Suppressor macrophage treated with lipopolysaccharide for 4 hours (primary cell): ENCODE data around the gene GPR55.
A peak's percentile ranks its signal among the peaks of the same experiment; 100 is the strongest.

Experiments
- DNase-seq: peaks from one replicate; pipeline ENCODE4 v3.0.0-alpha.2; 2020

GPR55 gene

DNA sequence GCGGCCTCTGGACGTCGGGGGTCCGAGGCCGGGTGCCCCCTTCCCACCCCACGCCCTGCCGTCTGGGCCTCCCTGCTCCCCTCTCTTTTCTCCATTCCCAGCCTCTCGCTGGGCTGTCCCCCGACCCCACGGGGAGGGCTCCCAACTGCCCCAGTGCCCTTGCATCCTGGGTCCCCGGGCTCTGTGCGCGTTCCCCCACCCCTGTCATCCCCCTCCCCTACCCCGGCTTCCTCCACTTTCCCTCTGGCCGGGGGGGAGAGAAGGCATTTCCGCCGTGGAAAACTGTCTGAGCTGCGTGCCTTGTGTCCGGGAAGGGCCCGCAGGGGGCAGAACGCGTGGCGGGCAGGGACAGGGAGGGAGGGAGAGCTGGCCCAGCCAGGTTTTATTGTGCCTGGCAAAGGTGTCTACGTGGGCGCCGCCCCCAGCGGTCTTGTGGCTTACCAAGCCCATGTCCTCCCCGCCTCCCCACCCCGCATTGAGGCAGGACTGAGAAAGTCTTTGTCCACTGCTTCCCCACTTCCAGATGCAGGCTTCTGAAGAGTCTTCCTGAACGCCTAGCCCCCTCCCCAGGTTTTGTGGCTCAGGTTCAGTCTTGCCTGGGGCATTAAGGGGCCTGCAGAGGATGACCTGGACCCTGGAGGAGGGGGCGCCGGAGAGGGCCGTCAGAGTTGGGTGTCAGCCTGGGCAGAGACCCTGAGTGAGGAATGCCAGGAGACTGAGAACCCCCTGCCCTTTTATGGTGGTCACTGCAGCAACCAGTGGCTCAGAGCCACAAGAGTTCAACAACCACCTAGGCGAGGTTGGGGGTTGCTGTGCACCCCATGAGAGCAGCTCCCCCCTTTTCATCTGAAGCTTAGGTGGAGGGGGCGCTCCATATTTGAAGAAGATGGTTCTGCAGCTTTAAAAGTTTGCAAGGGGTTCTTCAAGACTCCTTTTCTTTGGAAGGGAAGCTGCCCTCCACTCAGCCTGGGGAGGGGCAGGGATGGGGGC lies 59.0 kb downstream of the GPR55 start:
- no peak for DNase-seq

GRCh38 chr2:230865307-230865765 lies 59.7 kb downstream of the GPR55 start:
- no peak for DNase-seq

DNA sequence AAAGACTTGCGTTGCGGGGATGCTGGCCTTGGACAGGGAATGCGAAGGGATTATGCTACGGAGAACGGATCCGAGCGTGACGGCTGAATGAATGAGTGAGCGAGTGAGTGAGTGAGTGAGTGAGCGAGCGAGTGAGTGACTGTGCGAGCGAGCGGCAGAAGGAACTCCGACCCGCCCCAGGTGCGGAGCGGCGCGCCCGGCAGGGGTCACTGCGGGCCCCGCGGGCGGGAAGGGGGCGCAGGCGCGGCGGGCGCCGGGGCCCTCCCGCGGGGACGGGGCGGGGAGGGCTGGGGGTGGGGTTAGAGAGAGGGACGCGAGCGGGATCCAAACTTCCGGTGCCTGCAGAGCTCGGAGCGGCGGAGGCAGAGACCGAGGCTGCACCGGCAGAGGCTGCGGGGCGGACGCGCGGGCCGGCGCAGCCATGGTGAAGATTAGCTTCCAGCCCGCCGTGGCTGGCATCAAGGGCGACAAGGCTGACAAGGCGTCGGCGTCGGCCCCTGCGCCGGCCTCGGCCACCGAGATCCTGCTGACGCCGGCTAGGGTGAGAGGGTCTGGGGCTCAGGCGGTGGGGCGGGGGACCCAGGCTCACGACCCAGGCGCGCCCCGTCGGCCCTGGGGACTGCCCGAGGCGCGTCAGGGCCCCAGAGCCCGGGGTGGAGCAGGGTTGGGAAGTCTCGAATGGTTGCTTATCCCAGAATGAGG lies 60.3 kb downstream of the GPR55 start, which contains the start of gene ITM2C:
TSS of gene ITM2C (plus strand) at position 338 of the 702 bp plus-strand sequence. CDS start at position 422, 84 bp downstream.
- DNase-seq, result peak; percentile 61

GRCh38 chr2:230864122-230864604 lies 60.9 kb downstream of the GPR55 start:
- no peak for DNase-seq

GRCh38 chr2:230863442-230864121 lies 61.5 kb downstream of the GPR55 start:
- DNase-seq, result no peak

DNA sequence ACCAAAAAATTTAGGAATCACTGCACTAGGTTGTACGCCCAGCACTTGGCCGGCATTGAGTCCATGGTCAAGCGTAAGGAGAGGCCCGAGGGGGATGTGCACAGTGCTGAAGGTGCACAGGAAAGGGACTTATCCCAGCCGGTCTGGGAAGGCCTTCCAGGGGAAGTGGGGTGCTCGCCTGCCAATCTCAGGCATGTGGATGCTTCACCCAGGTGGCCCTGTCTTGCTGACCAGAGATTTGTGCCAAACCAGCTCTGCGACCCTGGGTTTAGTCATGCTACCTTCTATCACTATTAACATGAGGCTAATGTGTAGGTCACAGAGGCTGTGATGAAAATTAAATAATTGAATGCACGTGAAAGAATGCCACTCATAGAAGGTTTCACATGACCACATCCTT lies 62.0 kb downstream of the GPR55 start:
- no peak for DNase-seq

DNA sequence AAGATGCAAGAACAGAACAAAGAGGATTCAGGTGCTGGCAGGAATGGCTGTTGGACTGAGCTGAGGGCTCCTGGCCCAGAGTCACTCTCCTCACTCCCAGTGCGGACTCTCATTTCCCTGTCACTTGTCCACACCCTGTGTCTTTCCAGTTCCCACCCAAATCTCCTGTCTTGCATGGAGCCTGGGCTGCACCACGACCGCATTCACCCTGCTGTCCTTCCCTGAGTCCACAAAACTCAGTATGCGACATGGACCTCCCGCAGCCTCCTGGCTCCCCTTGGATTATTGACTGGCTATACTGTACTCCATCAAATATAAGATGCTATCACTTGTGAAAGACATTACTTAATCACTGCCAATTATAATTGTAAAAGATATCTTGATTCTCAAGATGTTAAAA lies 62.8 kb downstream of the GPR55 start:
- no peak for DNase-seq

DNA sequence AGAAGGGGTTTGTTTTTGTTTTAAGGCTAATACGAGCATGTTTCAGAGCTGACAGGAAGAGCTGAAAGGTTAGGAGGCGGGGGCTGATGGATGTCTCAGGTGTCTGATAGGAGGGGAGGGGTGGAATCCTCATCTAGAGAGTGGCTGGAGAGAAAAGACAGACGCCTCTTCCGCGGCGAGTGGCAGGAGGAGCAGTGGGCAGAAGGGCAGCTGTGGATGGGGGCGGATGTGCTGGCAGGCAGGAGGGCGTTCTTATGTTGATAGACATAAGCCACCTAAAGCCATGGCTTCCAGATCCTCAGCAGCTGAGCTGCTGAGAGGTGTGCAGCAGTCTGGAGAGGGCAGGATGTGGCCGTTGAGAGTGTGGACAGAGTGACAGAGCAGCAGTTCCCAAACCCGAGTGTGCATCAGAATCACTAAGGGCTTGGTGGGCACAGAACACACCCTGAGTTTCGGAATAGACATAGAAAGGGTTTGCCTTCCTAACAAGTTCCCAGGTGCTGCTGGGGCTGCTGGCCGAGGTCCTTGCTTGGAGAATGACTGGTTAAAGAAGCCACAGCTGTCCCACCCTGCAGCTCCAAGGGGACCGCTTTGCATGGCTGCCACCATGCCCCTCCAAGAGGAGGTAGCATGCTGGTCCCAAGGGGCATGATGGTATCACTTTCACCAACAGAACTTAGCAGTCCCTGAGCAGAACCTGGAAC lies 63.3 kb downstream of the GPR55 start:
- DNase-seq, result no peak
